ENCODE data around the gene ZEB1. TPM values are rescaled to one million over a fixed set of nuclear protein-coding genes. Genes with fewer than 3 reads are reported as not detected.

ZEB1 gene
- total RNA-seq, 4 donors from 2014 or later = 124 to 189 (median 154) TPM

DNA sequence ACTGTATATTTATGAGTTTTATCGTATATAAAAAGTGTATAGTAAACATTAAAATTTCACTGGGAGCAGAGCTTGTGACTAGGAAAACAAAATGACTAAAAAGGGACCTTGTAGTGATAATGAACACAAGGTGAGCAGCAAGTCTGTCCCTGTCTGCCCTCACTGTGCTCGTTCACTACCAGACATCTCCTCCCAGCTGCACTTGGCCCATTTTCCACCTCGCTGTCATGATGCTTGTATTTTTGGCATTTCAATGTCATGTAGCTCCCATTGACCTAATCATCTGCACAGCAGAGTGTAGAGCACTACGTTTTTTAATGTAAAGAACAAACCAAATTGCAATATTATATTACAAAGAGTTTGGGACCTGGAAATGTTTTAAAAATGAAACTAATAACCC, 207.2 kb downstream of the ZEB1 start:
- Histone ChIP-seq H3K27me3 (no peaks in the 10 kb centered on the region), H3K4me3 (no peak overlapping the region), H3K27ac (replicated peaks in 1 of 4) (no peak overlapping the region), H3K9me3 (no peaks in the 10 kb centered on the region), H3K36me3 (peaks cover 0 to 55% (median 31%) of the 10 kb centered on the region in 4 donors), H3K4me1 (peaks cover 0 to 15% (median 10%) of the 10 kb centered on the region in 4 donors)
- TF ChIP-seq, protein P1, sequence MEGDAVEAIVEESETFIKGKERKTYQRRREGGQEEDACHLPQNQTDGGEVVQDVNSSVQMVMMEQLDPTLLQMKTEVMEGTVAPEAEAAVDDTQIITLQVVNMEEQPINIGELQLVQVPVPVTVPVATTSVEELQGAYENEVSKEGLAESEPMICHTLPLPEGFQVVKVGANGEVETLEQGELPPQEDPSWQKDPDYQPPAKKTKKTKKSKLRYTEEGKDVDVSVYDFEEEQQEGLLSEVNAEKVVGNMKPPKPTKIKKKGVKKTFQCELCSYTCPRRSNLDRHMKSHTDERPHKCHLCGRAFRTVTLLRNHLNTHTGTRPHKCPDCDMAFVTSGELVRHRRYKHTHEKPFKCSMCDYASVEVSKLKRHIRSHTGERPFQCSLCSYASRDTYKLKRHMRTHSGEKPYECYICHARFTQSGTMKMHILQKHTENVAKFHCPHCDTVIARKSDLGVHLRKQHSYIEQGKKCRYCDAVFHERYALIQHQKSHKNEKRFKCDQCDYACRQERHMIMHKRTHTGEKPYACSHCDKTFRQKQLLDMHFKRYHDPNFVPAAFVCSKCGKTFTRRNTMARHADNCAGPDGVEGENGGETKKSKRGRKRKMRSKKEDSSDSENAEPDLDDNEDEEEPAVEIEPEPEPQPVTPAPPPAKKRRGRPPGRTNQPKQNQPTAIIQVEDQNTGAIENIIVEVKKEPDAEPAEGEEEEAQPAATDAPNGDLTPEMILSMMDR (IDR thresholded peaks at IDR 0.05) = no peak
- no peak for TF ChIP-seq EP300 (IDR thresholded peaks at IDR 0.05)
- TF ChIP-seq POLR2A (IDR thresholded peaks at IDR 0.05; ENCODE audit: low read depth) = no peak
- TF ChIP-seq POLR2AphosphoS5 (IDR thresholded peaks at IDR 0.05) = no peak
- intact Hi-C loops (cut with DNase I) = no loop called here
- WGBS = 80% methylated on average over 4 of the region's 4 CpGs
- no peak for DNase-seq (ENCODE audit: extremely low spot score)

DNA sequence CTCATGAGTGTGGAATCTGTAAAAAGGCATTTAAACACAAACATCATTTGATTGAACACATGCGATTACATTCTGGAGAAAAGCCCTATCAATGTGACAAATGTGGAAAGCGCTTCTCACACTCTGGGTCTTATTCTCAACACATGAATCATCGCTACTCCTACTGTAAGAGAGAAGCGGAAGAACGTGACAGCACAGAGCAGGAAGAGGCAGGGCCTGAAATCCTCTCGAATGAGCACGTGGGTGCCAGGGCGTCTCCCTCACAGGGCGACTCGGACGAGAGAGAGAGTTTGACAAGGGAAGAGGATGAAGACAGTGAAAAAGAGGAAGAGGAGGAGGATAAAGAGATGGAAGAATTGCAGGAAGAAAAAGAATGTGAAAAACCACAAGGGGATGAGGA, 207.7 kb downstream of the ZEB1 start:
- Histone ChIP-seq H3K4me1 (peaks cover 0 to 15% (median 10%) of the 10 kb centered on the region in 4 donors), H3K4me3 (no peak overlapping the region), H3K36me3 (peaks cover 0 to 50% (median 27%) of the 10 kb centered on the region in 4 donors), H3K27me3 (no peaks in the 10 kb centered on the region), H3K9me3 (no peaks in the 10 kb centered on the region), H3K27ac (replicated peaks in 1 of 4) (no peak overlapping the region)
- intact Hi-C loops (cut with DNase I) = no loop called here
- DNase-seq (ENCODE audit: extremely low spot score) = no peak
- no peak for TF ChIP-seq EP300 (IDR thresholded peaks at IDR 0.05)
- 81% methylated on average over 11 of the region's 11 CpGs for WGBS

DNA sequence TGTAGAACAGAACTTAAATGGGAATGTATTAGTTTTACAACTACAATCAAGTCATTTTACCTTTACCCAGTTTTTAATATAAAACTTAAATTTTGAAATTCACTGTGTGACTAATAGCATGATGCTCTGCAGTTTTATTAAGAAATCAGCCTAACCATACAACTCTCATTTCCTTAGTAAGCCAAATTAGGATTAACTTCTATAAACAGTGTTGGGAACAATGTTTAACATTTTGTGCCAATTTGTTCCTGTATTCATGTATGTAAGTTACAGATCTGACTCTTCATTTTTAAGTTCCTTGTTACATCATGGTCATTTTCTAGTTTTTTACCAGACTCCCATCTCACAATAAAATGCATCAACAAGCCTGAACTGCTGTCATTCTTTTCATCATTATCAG, 209.8 kb downstream of the ZEB1 start:
- Histone ChIP-seq H3K9me3 (no peaks in the 10 kb centered on the region), H3K27ac (replicated peaks in 1 of 4) (peak overlapping the region in 1 of 4 donors; percentile 18), H3K27me3 (no peaks in the 10 kb centered on the region), H3K4me1 (peaks cover 0 to 15% (median 10%) of the 10 kb centered on the region in 4 donors), H3K4me3 (no peak overlapping the region), H3K36me3 (peaks cover 0 to 32% (median 20%) of the 10 kb centered on the region in 4 donors)
- intact Hi-C loops (cut with DNase I) = no loop called here
- TF ChIP-seq, protein P1 (IDR thresholded peaks at IDR 0.05) = no peak
- no peak for TF ChIP-seq EP300 (IDR thresholded peaks at IDR 0.05)
- no peak for TF ChIP-seq POLR2AphosphoS5 (IDR thresholded peaks at IDR 0.05)
- TF ChIP-seq POLR2A (IDR thresholded peaks at IDR 0.05; ENCODE audit: low read depth) = no peak
- DNase-seq (ENCODE audit: extremely low spot score) = no peak

DNA sequence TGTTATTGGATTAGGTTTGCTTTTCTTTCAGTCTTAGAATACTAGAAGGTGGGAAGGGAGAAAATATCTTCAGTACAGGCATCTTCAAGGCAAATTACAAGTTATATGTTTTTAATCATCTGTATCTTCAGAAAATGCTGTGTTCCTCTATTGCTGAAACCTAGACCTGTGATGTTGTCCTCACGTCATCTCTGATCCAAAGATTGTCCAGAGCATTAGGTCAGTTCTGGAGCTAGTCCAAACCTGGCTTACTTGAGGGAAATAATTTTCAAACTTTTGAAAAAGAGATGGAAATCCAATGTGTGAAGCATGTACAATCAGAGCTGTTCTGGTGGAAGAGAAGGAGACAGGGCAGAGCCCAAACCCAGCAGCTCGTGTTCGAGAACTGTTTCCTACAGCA, 217.3 kb downstream of the ZEB1 start:
- no peak for TF ChIP-seq POLR2AphosphoS5 (IDR thresholded peaks at IDR 0.05)
- TF ChIP-seq, protein P1 (IDR thresholded peaks at IDR 0.05) = no peak
- no peak for TF ChIP-seq POLR2A (IDR thresholded peaks at IDR 0.05; ENCODE audit: low read depth)
- no peak for TF ChIP-seq EP300 (IDR thresholded peaks at IDR 0.05)
- Histone ChIP-seq H3K4me3 (no peak overlapping the region), H3K27ac (replicated peaks in 1 of 4) (no peak overlapping the region), H3K27me3 (no peaks in the 10 kb centered on the region), H3K36me3 (no peaks in the 10 kb centered on the region), H3K4me1 (peaks cover 0 to 6% (median 5%) of the 10 kb centered on the region in 4 donors), H3K9me3 (no peaks in the 10 kb centered on the region)
- intact Hi-C loops (cut with DNase I) = no loop called here
- DNase-seq (ENCODE audit: extremely low spot score) = no peak
- WGBS = 37% methylated on average over 3 of the region's 3 CpGs

DNA sequence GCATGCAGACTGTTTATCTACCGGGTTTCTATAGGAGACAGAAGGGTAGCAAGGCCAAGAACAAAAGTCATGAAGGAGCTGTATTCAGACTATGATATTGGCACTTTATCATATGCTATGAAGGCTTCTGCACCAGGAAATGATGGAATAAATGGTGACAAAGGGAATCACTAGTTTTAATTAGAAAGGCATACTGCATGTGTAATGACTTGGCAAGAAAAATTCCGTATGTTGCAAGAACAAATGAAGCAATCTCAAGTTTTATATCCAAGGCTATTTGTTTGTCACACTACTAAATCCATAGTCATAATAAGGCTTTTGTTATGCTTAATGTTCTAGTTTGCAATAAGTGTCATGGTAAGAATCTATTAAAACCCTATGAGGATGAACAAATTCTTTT, 230.9 kb downstream of the ZEB1 start:
- WGBS = 67% methylated on average over 2 of the region's 2 CpGs
- intact Hi-C loops (cut with DNase I) = no loop called here
- Histone ChIP-seq H3K4me1 (no peaks in the 10 kb centered on the region), H3K4me3 (no peak overlapping the region), H3K27ac (replicated peaks in 1 of 4) (no peak overlapping the region), H3K36me3 (no peaks in the 10 kb centered on the region), H3K9me3 (no peaks in the 10 kb centered on the region), H3K27me3 (no peaks in the 10 kb centered on the region)
- TF ChIP-seq, protein P1 (IDR thresholded peaks at IDR 0.05) = no peak
- no peak for DNase-seq (ENCODE audit: extremely low spot score)

Data from esophagus muscularis mucosa (tissue), 4 donors.